Loucy (cell line): ENCODE data around the gene COQ2.
A peak's percentile ranks its signal among the peaks of the same experiment; 100 is the strongest.
"Not testable (repeated sequence)": the region's sequence is repeated elsewhere in the genome, so short reads cannot be mapped to it uniquely, and the experiment has no call there.

Experiments
- H2AFZ ChIP-seq: fragments of 200-600 bp; sonication (generic); 2 replicates; pipeline ENCODE4 v1.6.0; 2016; ENCODE audit warnings: antibody characterized with exemption, mild to moderate bottlenecking, low read length, moderate library complexity
- H3F3A ChIP-seq: fragments of 200-600 bp; 2 replicates; pipeline ENCODE4 v1.6.0; 2016; ENCODE audit warnings: antibody characterized with exemption, low read depth, mild to moderate bottlenecking
- H3K27me3 ChIP-seq: fragments of 200-600 bp; sonication (generic); 2 replicates; pipeline ENCODE4 v1.6.1; 2014; ENCODE audit warnings: low read length, mild to moderate bottlenecking; ENCODE audit not compliant: insufficient read depth, poor library complexity, severe bottlenecking
- H3K36me3 ChIP-seq: fragments of 200-600 bp; sonication (generic); 2 replicates; pipeline ENCODE4 v1.6.1; 2016; ENCODE audit warnings: low read length; ENCODE audit not compliant: insufficient read depth
- H3K4me1 ChIP-seq: fragments of 200-600 bp; sonication (generic); 2 replicates; pipeline ENCODE4 v1.5.1; 2014; ENCODE audit warnings: low read length, mild to moderate bottlenecking; ENCODE audit not compliant: insufficient read depth, poor library complexity, severe bottlenecking
- H3K4me2 ChIP-seq: fragments of 200-600 bp; sonication (generic); 2 replicates; pipeline ENCODE4 v1.6.0; 2014; ENCODE audit warnings: antibody characterized with exemption, low read length, low read depth, mild to moderate bottlenecking; ENCODE audit not compliant: poor library complexity, severe bottlenecking
- H3K4me3 ChIP-seq: fragments of 200-600 bp; sonication (generic); 2 replicates; pipeline ENCODE4 v1.5.1; 2014; ENCODE audit warnings: low read length, mild to moderate bottlenecking, mixed read lengths; ENCODE audit not compliant: poor library complexity, severe bottlenecking
- H3K79me2 ChIP-seq: fragments of 200-600 bp; sonication (generic); 2 replicates; pipeline ENCODE4 v1.6.1; 2014; ENCODE audit warnings: low read length; ENCODE audit not compliant: insufficient read depth
- H3K9ac ChIP-seq: fragments of 200-600 bp; sonication (generic); 2 replicates; pipeline ENCODE4 v1.6.0; 2014; ENCODE audit warnings: mild to moderate bottlenecking, low read depth, low read length, moderate library complexity; ENCODE audit not compliant: poor library complexity, severe bottlenecking
- H3K9me2 ChIP-seq: fragments of 200-600 bp; sonication (generic); replicated peaks from 2 replicates; pipeline ENCODE4 v1.6.1; 2016; ENCODE audit warnings: low read depth, low read length, mixed read lengths
- H3K9me3 ChIP-seq: fragments of 200-600 bp; sonication (generic); 2 replicates; pipeline ENCODE4 v1.6.1; 2014; ENCODE audit warnings: mild to moderate bottlenecking, antibody characterized with exemption, low read length, low read depth; ENCODE audit not compliant: insufficient read depth
- H4K20me1 ChIP-seq: fragments of 200-600 bp; sonication (generic); 2 replicates; pipeline ENCODE4 v1.6.0; 2014; ENCODE audit warnings: antibody characterized with exemption, low read length, mild to moderate bottlenecking; ENCODE audit not compliant: insufficient read depth, poor library complexity, severe bottlenecking
- CTCF ChIP-seq: fragments of 200-600 bp; sonication (generic); conservative IDR thresholded peaks from 2 replicates; pipeline ENCODE4 v1.5.1; 2014; ENCODE audit warnings: mild to moderate bottlenecking, antibody characterized with exemption, low read length
- EZH2phosphoT487 ChIP-seq: fragments of 200-600 bp; IDR thresholded peaks from 2 replicates; pipeline ENCODE4 v1.6.1; 2018; ENCODE audit warnings: antibody characterized with exemption, mild to moderate bottlenecking, moderate library complexity, borderline replicate concordance

Gene COQ2

GRCh38 chr4:83293305-83294046 lies 8.9 kb upstream of the COQ2 start:
- no peak for TF ChIP-seq EZH2phosphoT487
- Histone ChIP-seq H3K9me2 (no peaks in the 10 kb centered on the region), H3K36me3 (no peaks in the 10 kb centered on the region), H3K4me1 (peaks cover 17% of the 10 kb centered on the region), H4K20me1 (no peaks in the 10 kb centered on the region), H3F3A (no peaks in the 10 kb centered on the region), H3K9ac (no peak overlapping the region), H3K4me2 (no peak overlapping the region), H2AFZ (peak overlapping the region; percentile 66), H3K9me3 (no peaks in the 10 kb centered on the region), H3K27me3 (no peaks in the 10 kb centered on the region), H3K79me2 (no peaks in the 10 kb centered on the region), H3K4me3 (no peak overlapping the region)

GRCh38 chr4:83290059-83290774 lies 5.6 kb upstream of the COQ2 start:
- H3K4me2 ChIP-seq, H4K20me1 ChIP-seq, H3K36me3 ChIP-seq, H3K4me3 ChIP-seq, H3K79me2 ChIP-seq, H3K4me1 ChIP-seq, H2AFZ ChIP-seq, H3K9ac ChIP-seq, H3K9me3 ChIP-seq, H3K27me3 ChIP-seq, H3F3A ChIP-seq, H3K9me2 ChIP-seq: not testable (repeated sequence)

- not testable (repeated sequence) for H3K9me2 ChIP-seq, H3F3A ChIP-seq, H2AFZ ChIP-seq, H3K9ac ChIP-seq, H3K36me3 ChIP-seq, H3K27me3 ChIP-seq, H3K4me3 ChIP-seq, H3K4me2 ChIP-seq, H4K20me1 ChIP-seq, H3K9me3 ChIP-seq, H3K79me2 ChIP-seq
- peaks cover 11% of the 10 kb centered on the region for H3K4me1 ChIP-seq
Measured at GRCh38 chr4:83288381-83288780, 3.8 kb upstream of the COQ2 start.

- no peak for TF ChIP-seq CTCF
- no peak for TF ChIP-seq EZH2phosphoT487
- peaks cover 13% of the 10 kb centered on the region; the same call in 1 of the 2 replicates for H3K79me2 ChIP-seq
- peaks cover 6% of the 10 kb centered on the region for H4K20me1 ChIP-seq
- H2AFZ ChIP-seq = peak overlapping the region; percentile 84
- no peaks in the 10 kb centered on the region for H3K9me2 ChIP-seq
- peak overlapping the region; percentile 85 for H3K9ac ChIP-seq
- peaks cover 40% of the 10 kb centered on the region for H3K4me1 ChIP-seq
- no peaks in the 10 kb centered on the region for H3K9me3 ChIP-seq
- no peaks in the 10 kb centered on the region for H3F3A ChIP-seq
- H3K27me3 ChIP-seq = no peaks in the 10 kb centered on the region
- H3K36me3 ChIP-seq = no peaks in the 10 kb centered on the region
- H3K4me3 ChIP-seq = peak overlapping the region; percentile 83
- H3K4me2 ChIP-seq = peak overlapping the region; percentile 80
Measured at GRCh38 chr4:83285055-83285407, 433 bp upstream of the COQ2 start.
